GM21529 (cell line): Measurements from ENCODE around the gene GPR50.
A peak's percentile ranks its signal among the peaks of the same experiment; 100 is the strongest.

Experiments used
- ATAC-seq: cut with Tn5 transposase; IDR thresholded peaks from one replicate; pipeline ENCODE4 v1.9.1; 2021; ENCODE audit not compliant: unreplicated experiment

The GPR50 gene

GRCh38 chrX:151176231-151176750 is at the start of gene GPR50:
TSS of gene GPR50 (plus strand) at chrX:151176584. CDS start at chrX:151176722, 138 bp downstream.
- ATAC-seq: no peak

DNA sequence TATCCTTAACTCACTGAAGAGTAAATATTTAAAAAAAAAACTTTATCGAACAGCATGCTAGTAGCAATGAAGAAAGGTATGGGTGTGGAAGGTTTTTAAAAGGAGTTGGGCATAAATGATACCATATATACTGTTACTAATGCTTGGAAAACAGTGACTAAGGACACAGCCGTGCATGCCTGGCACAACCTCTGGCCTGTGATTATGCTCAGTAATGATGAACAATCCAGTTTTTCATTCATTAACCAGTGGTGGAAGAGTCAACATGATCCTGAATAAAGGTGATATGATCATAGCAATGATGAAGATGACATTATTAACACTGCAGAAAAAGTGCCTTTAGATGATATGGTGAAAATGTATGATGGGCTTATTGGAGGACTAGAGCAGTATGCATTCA is 43.9 kb upstream of the GPR50 start:
- no peak for ATAC-seq

DNA sequence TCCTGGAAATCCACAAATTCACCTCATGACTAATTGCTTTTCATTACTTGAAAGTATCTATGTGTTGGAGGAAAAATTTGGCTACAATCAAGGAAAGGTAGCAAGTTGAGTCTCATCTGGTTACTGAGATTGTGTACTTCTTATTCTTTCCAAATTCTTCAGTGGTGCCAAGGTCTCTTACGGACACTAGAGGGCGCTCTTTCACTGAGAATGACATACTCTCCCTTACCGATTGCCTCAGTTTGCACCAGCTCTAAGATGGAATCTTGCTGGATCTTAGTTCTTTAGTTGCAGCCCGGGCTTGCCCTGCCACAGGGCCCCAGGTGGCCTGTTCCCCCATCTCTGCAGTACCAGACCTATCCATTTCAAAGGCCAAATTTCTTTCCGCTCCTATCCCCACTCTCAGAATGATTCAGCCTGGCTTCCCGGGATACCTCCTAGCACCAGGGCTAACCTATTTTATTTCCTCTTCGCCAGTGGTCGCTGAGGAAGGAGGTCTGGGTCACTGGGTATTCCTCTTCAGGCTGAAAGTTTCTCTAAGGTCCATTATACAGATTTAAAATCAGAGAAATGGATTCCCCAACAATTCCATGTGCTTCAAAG is 24.6 kb upstream of the GPR50 start:
- peak; percentile 93 for ATAC-seq

DNA sequence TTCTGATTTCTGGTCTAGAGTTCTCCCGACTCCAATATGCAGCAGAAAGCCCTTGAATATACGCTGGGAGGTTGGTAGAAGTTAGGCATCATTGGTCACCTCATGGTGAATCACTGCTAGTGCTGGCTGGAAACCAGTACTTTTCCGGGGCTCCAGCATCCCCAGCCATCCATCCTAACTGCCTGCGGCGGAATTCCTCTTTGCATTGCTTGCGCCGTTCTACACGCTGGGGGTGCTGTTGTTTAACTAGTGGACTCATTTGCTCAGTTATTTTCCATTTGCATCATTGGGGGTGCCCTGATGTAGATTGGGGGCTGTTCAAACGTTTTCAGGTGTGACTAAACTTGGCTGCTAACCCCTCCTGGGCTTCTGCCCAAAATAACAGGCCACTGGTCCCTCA is 23.3 kb upstream of the GPR50 start:
- ATAC-seq: no peak

- no peak for ATAC-seq
These were observed 22.7 kb upstream of the GPR50 start for GRCh38 chrX:151153667-151154066.

GRCh38 chrX:151155234-151155633 is 21.1 kb upstream of the GPR50 start:
- no peak for ATAC-seq

GRCh38 chrX:151161690-151162089 is 14.7 kb upstream of the GPR50 start:
- ATAC-seq: no peak

GRCh38 chrX:151167791-151168345 is 8.5 kb upstream of the GPR50 start:
- ATAC-seq: no peak

DNA sequence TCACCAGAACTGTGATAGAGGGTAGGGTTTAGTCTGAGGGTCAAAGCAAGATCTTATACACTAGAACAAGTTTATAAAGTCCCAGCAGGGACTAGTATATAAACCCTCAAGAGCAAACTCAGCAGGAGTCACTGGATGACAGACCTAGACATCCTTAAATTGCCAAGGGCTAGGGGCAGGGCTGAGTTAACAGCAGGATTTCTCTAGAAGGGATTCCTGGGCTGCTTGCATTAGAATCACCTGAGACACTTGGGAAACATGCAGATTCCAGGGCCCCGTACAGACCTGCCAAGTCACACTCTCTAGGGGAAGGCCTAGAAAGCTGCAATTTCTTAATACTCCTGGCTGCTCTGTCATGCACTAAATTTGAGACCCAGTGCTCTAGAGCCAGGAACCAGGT is 6.6 kb upstream of the GPR50 start:
- no peak for ATAC-seq

GRCh38 chrX:151174581-151175282 is 1.7 kb upstream of the GPR50 start:
- ATAC-seq: no peak

DNA sequence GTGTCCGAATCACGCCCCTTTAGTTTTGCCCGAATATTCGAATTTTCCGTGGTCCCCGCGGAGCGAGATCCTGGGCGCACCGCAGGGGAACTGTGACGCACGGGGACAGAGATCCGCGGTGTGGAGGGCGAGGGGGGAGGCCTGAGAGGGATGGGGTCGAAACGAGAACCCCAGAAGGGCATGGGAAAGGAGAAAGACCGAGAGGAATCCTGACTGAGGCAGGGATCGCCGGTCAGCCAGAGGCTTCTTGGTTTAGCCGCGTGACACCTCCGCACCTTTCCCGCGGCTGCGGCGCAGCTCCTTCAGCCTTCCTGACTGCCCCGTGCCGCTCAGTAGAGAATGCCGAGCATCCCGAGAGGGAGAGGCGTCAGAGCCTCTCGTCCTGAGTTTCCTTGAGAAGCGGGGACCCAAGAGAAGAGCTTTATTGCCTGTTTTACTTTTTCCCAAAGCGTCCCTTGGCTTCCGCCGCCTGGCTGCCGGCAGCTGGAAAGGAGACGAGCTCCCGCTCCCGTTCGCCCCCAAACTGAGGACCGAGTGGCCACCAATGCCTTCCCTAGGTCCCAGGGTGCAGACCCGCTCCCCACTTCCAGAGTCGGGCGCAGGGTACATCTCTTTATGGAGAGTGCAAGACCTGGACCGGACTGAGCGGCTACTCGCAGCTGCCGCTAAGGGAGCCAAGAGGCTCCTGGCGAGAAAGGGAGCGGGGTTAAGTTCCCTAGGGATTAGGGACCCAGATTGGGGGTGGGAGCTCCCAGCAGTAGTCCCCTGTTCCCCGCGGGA is 911 bp upstream of the GPR50 start:
- no peak for ATAC-seq

DNA sequence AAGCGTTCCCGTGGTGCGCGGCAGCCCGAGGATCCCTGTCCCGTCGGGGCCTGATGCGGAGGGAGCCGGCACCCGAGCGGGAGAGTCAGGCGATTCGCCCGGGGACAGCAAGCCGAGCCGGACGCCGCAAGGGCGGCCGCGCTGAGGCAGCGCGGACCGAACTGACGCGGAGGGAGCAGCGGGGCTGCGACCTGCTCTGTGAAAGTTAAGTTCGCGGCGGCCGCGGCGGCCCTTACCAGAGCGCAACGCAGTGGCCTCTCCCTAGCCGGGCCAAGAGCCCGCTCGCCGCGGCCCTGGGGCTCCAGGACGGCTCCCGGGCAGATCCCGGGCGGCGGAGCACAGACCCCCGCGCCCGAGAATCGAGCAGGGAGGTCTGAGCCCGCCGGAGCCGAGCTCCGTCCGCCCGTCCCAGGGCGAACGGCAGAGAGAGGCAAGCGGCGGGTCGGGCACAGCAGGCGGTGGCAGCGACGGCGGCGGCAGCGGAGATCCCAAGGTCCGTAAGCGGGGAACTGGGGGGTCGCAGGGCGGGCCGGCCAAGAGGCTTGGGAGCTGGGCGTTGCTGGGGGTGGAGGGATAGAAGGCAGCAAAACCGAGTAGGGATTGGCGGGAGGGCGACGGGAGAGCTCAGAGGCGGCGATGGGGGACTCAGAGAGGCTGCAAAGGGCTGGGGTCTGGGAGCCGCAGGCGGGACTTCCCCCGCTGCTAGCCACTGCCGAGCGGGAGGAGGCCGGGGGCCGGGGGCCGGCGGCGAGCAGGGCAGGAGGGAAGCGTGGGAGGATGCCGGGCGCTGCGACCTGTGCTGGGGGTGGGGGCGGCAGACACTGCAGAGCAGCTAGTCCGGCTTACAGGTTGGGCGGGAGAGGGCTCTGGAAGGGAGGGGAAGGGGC is 1.0 kb downstream of the GPR50 start:
- ATAC-seq: no peak

DNA sequence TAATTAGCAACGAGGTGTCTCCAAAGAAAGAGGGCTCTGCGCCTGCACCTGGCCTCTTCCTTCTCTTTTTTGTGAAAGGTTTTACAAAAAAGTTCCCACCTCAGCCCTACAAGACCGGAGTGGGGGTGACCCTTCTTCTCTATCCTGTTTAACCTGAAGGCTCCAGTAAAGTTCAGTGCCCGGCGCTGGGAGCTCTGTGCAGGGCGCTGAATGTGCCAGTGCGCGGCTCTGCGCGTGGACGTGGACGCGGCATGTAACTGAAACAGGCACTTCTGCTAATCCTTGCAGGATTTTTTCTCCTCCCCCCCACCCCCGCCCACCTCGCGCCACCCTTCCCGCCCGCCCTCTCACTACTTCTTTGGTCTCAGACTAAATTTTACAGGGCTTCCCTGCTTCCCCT is 2.4 kb downstream of the GPR50 start:
- no peak for ATAC-seq

- ATAC-seq: no peak
These were observed 4.0 kb downstream of the GPR50 start for GRCh38 chrX:151180400-151180799.

GRCh38 chrX:151181088-151181487 is 4.7 kb downstream of the GPR50 start:
- no peak for ATAC-seq

DNA sequence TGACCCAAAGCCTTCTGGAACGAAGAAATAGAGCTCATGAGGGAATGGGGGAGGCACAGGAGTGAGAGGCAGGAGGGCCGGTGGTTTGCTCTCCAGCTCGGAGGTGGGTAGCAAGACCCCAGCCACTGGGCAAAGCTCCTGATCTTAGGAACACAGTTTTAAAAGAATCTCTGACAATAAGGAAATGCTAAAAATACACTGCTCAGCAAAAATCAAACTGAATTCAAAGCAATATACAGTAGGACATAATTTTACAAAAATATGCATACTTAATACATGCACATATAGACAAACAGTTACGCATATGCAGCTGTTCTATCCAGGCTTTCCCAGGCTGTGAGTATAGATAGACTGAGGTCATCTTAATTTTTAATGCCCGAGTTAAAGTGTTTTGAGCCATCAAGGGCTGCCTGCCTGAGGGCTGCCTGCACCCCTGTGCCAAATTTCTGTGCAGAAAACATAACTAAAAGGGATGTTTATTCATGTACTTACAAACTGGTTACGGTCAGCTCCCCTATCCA is 6.9 kb downstream of the GPR50 start:
- no peak for ATAC-seq

GRCh38 chrX:151183912-151184565 is 7.7 kb downstream of the GPR50 start:
- no peak for ATAC-seq

GRCh38 chrX:151184705-151185104 is 8.3 kb downstream of the GPR50 start:
- no peak for ATAC-seq

DNA sequence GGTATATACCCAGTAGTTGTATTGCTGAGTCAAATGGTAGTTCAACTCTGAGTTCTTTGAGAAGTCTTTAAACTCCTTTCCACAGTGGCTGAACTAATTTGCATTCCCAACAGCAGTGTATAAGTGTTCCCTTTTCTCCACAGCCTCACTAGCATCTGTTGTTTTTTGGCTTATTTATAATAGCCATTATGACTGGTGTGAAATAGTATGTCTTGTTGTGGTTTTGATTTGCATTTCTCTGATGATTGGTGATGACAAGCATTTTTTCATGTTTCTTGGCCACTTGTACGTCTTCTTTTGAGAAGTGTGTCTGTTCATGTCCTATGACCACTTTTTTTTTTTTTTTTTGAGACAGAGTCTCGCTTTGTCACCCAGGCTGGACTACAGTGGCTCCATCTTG is 30.5 kb downstream of the GPR50 start:
- ATAC-seq: no peak

GRCh38 chrX:151225843-151226242 is 49.5 kb downstream of the GPR50 start:
- ATAC-seq: no peak
